GM12878 (cell line): ENCODE data around the gene WRAP73. TPM values are rescaled to one million over a fixed set of nuclear protein-coding genes. Genes with fewer than 3 reads are reported as not detected.

ENCODE experiments used
- BHLHE40 ChIP-seq, 2 experiments: fragments of 450-650 bp in 1 of 2; IDR thresholded peaks; 2 replicates each; pipeline ENCODE4 v1.6.1; 2011 to 2017; ENCODE audit warnings: low read depth in 2 of 2, borderline replicate concordance in 1 of 2, improper control_type of control experiment in 1 of 2, low read length in 1 of 2, mild to moderate bottlenecking in 1 of 2
- E2F8 ChIP-seq: fragments of 450-650 bp; IDR thresholded peaks from 2 replicates; pipeline ENCODE4 v1.6.1; 2018; ENCODE audit warnings: mild to moderate bottlenecking, low read depth, moderate library complexity; ENCODE audit not compliant: partially characterized antibody
- GABPA ChIP-seq: IDR thresholded peaks from 2 replicates; pipeline ENCODE4 v1.6.1; 2014; ENCODE audit warnings: antibody characterized with exemption, low read depth, mild to moderate bottlenecking, inconsistent platforms
- PAX5 ChIP-seq: IDR thresholded peaks from 2 replicates; pipeline ENCODE4 v1.6.1; 2011; ENCODE audit warnings: low read depth, low read length, borderline replicate concordance
- PBX3 ChIP-seq: IDR thresholded peaks from 2 replicates; pipeline ENCODE4 v1.6.1; 2011; ENCODE audit warnings: mild to moderate bottlenecking, low read depth, low read length, moderate library complexity; ENCODE audit not compliant: insufficient replicate concordance
- PKNOX1 ChIP-seq: fragments of 450-650 bp; IDR thresholded peaks from 2 replicates; pipeline ENCODE4 v1.6.1; 2016; ENCODE audit warnings: mild to moderate bottlenecking
- REST ChIP-seq: IDR thresholded peaks from 2 replicates; pipeline ENCODE4 v1.6.1; 2012; ENCODE audit warnings: mild to moderate bottlenecking, low read depth, low read length
- RFX5 ChIP-seq: IDR thresholded peaks from 2 replicates; pipeline ENCODE4 v1.6.1; 2011; ENCODE audit warnings: low read depth, low read length, improper control_type of control experiment
- SMAD1 ChIP-seq: fragments of 450-650 bp; IDR thresholded peaks from 2 replicates; pipeline ENCODE4 v1.6.1; 2018; ENCODE audit warnings: mild to moderate bottlenecking, low read depth; ENCODE audit not compliant: partially characterized antibody
- SMARCA5 ChIP-seq: fragments of 450-650 bp; IDR thresholded peaks from 2 replicates; pipeline ENCODE4 v1.6.1; 2017; ENCODE audit warnings: mild to moderate bottlenecking
- TAF1 ChIP-seq: IDR thresholded peaks from 2 replicates; pipeline ENCODE4 v1.6.1; 2011; ENCODE audit warnings: mild to moderate bottlenecking, low read depth, low read length, borderline replicate concordance
- TCF12 ChIP-seq: IDR thresholded peaks from 2 replicates; pipeline ENCODE4 v1.6.1; 2011; ENCODE audit warnings: low read depth, mild to moderate bottlenecking, low read length
- ZBTB4 ChIP-seq: fragments of 450-650 bp; formaldehyde crosslinking; IDR thresholded peaks from 2 replicates; pipeline ENCODE4 v1.4.0; 2022; ENCODE audit warnings: mild to moderate bottlenecking, moderate library complexity
- ZNF217 ChIP-seq: fragments of 450-650 bp; IDR thresholded peaks from 2 replicates; pipeline ENCODE4 v1.6.1; 2017; ENCODE audit warnings: antibody characterized with exemption, mild to moderate bottlenecking
- ZNF24 ChIP-seq: fragments of 450-650 bp; IDR thresholded peaks from 2 replicates; pipeline ENCODE4 v1.6.1; 2017; ENCODE audit warnings: antibody characterized with exemption, mild to moderate bottlenecking
- ZZZ3 ChIP-seq: IDR thresholded peaks from 2 replicates; pipeline ENCODE4 v1.6.1; 2011; ENCODE audit warnings: low read depth; ENCODE audit not compliant: control insufficient read depth, insufficient read length
- polyA plus RNA-seq, 11 experiments: library from polyadenylated mRNA; depleted of rRNA in 4 of 11; unstranded in 6 of 11; stranded (reverse) in 5 of 11; fragments of >200 nt; fragmentation: Nextera tagmentation in 4 of 11; fragmentation: Illumina TruSeq in 1 of 11; extraction: Ambion mirVana in 4 of 11; extraction: Trizol in 1 of 11; gene quantifications; 1 replicate in 1 of 11; 2 replicates in 10 of 11; pipeline versions ENCODE4 v1.2.1 to v1.2.3, GENCODE V29; 2011 to 2016; ENCODE audit warnings: inconsistent platforms in 2 of 11, missing spikeins in 2 of 11, low read depth in 1 of 11
- total RNA-seq, 4 experiments: library from RNA; depleted of rRNA in 3 of 4; stranded (reverse); fragments of >200 nt in 3 of 4; fragmentation: Illumina TruSeq in 1 of 4; extraction: Trizol in 1 of 4; gene quantifications; 2 replicates each; pipeline versions ENCODE4 v1.2.1 to v1.2.3, GENCODE V29; 2013 to 2021

Gene WRAP73
- total and polyA plus RNA-seq, 10 of the 15 experiments (the other 5 are each of a cell fraction or from before 2014, with no cell fraction given), result 3.2 to 65.8 (median 48.0) TPM

- TF ChIP-seq PBX3 (no peak), TAF1 (no peak), BHLHE40 (IDR thresholded peaks at IDR 0.05; ENCODE audit: borderline replicate concordance in 1 of 2, low read depth in 2 of 2, low read length in 1 of 2) (peak; percentile 39 to 55; a peak in 3 of 4 replicates), PKNOX1 (no peak), ZNF24 (no peak), E2F8 (no peak), ZNF217 (no peak), GABPA (no peak), SMARCA5 (peak; percentile 53; the same call in 1 of the 2 replicates), REST (no peak), ZBTB4 (CRISPR knock-in tag) (no peak), TCF12 (peak; percentile 86), RFX5 (no peak), PAX5 (peak; percentile 82; the same call in 1 of the 2 replicates), SMAD1 (no peak), ZZZ3 (no peak)
These were observed 24.5 kb upstream of the WRAP73 start (continued) for GRCh38 chr1:3674100-3675094.
